H9 (cell line): ENCODE measurements around the gene CDK5R1. TPM values are rescaled to one million over a fixed set of nuclear protein-coding genes. Genes with fewer than 3 reads are reported as not detected.

ENCODE experiments used
- DNase-seq: peaks from one replicate; pipeline ENCODE4 v3.0.0-alpha.2; 2017
- H2AFZ ChIP-seq: one replicate; pipeline ENCODE4 v1.6.1; 2013; ENCODE audit warnings: mild to moderate bottlenecking, low read length, control low read depth, moderate library complexity
- H2AK5ac ChIP-seq: 2 replicates; pipeline ENCODE4 v1.6.1; 2013; ENCODE audit warnings: low read length, control low read depth, mixed read lengths; ENCODE audit not compliant: insufficient read length
- H2BK120ac ChIP-seq: one replicate; pipeline ENCODE4 v1.6.1; 2013; ENCODE audit warnings: low read depth, mild to moderate bottlenecking, low read length, control low read depth, inconsistent platforms; ENCODE audit not compliant: poor library complexity, severe bottlenecking
- H2BK12ac ChIP-seq: 2 replicates; pipeline ENCODE4 v1.6.1; 2013; ENCODE audit warnings: low read length, control low read depth, mixed read lengths, low read depth; ENCODE audit not compliant: insufficient read length
- H2BK15ac ChIP-seq: 2 replicates; pipeline ENCODE4 v1.6.1; 2013; ENCODE audit warnings: low read depth, low read length, control low read depth
- H2BK20ac ChIP-seq: one replicate; pipeline ENCODE4 v1.6.1; 2013; ENCODE audit warnings: low read depth, mild to moderate bottlenecking, low read length, control low read depth, inconsistent platforms; ENCODE audit not compliant: poor library complexity, severe bottlenecking
- H2BK5ac ChIP-seq: 2 replicates; pipeline ENCODE4 v1.6.1; 2013; ENCODE audit warnings: low read length, control low read depth, mixed read lengths; ENCODE audit not compliant: insufficient read length
- H3K14ac ChIP-seq: 2 replicates; pipeline ENCODE4 v1.6.1; 2013; ENCODE audit warnings: low read length, control low read depth; ENCODE audit not compliant: insufficient read depth
- H3K18ac ChIP-seq: 2 replicates; pipeline ENCODE4 v1.6.1; 2013; ENCODE audit warnings: low read depth, mild to moderate bottlenecking, mixed read lengths, low read length, control low read depth; ENCODE audit not compliant: insufficient read length
- H3K23ac ChIP-seq: 2 replicates; pipeline ENCODE4 v1.6.1; 2013; ENCODE audit warnings: low read length, control low read depth, mixed read lengths, low read depth; ENCODE audit not compliant: insufficient read length
- H3K23me2 ChIP-seq: 2 replicates; pipeline ENCODE4 v1.6.1; 2013; ENCODE audit warnings: low read depth, mild to moderate bottlenecking, mixed read lengths, low read length, control low read depth; ENCODE audit not compliant: insufficient read length, poor library complexity, severe bottlenecking
- H3K27ac ChIP-seq: 2 replicates; pipeline ENCODE4 v1.5.1; 2013; ENCODE audit warnings: low read length, control low read depth, mixed read lengths, low read depth; ENCODE audit not compliant: insufficient read length
- H3K27me3 ChIP-seq: 2 replicates; pipeline ENCODE4 v1.6.1; 2013; ENCODE audit warnings: low read length, control low read depth, inconsistent platforms; ENCODE audit not compliant: insufficient read depth
- H3K4ac ChIP-seq: 2 replicates; pipeline ENCODE4 v1.6.1; 2013; ENCODE audit warnings: low read depth, mild to moderate bottlenecking, control low read depth, inconsistent platforms, low read length, moderate library complexity
- H3K4me1 ChIP-seq: 2 replicates; pipeline ENCODE4 v1.6.1; 2013; ENCODE audit warnings: low read length, control low read depth, inconsistent platforms; ENCODE audit not compliant: insufficient read depth
- H3K4me2 ChIP-seq: 2 replicates; pipeline ENCODE4 v1.6.1; 2013; ENCODE audit warnings: low read length, control low read depth, mixed read lengths; ENCODE audit not compliant: insufficient read length, insufficient read depth
- H3K56ac ChIP-seq: 2 replicates; pipeline ENCODE4 v1.6.1; 2013; ENCODE audit warnings: low read depth, mild to moderate bottlenecking, mixed read lengths, low read length, control low read depth; ENCODE audit not compliant: insufficient read length
- H3K79me1 ChIP-seq: 2 replicates; pipeline ENCODE4 v1.6.1; 2013; ENCODE audit warnings: low read depth, mild to moderate bottlenecking, moderate library complexity, low read length, control low read depth, inconsistent platforms; ENCODE audit not compliant: insufficient read depth, poor library complexity, severe bottlenecking
- H3K79me2 ChIP-seq: 2 replicates; pipeline ENCODE4 v1.6.1; 2013; ENCODE audit warnings: low read length, control low read depth, inconsistent platforms; ENCODE audit not compliant: insufficient read depth
- H3K9ac ChIP-seq: 2 replicates; pipeline ENCODE4 v1.6.1; 2013; ENCODE audit warnings: low read length, control low read depth, mixed read lengths; ENCODE audit not compliant: insufficient read length; ENCODE audit errors: extremely low read depth
- H3K9me3 ChIP-seq: one replicate; pipeline ENCODE4 v1.6.1; 2013; ENCODE audit warnings: low read depth, low read length, inconsistent platforms; ENCODE audit not compliant: control insufficient read depth
- H3T11ph ChIP-seq: one replicate; pipeline ENCODE4 v1.6.1; 2013; ENCODE audit warnings: mild to moderate bottlenecking, low read length, control low read depth, inconsistent platforms
- H4K20me1 ChIP-seq: one replicate; pipeline ENCODE4 v1.6.1; 2013; ENCODE audit not compliant: control insufficient read depth, insufficient read length, insufficient read depth
- H4K5ac ChIP-seq: 2 replicates; pipeline ENCODE4 v1.6.1; 2013; ENCODE audit warnings: low read depth, mild to moderate bottlenecking, mixed read lengths, low read length, control low read depth; ENCODE audit not compliant: insufficient read length
- H4K8ac ChIP-seq: replicated peaks from 2 replicates; pipeline ENCODE4 v1.6.1; 2013; ENCODE audit warnings: low read length, control low read depth, mixed read lengths, low read depth; ENCODE audit not compliant: insufficient read length
- H4K91ac ChIP-seq: 2 replicates; pipeline ENCODE4 v1.6.1; 2013; ENCODE audit warnings: low read depth, mild to moderate bottlenecking, moderate library complexity, mixed read lengths, low read length, control low read depth; ENCODE audit not compliant: insufficient read length
- H3K27ac Mint-ChIP-seq, 3 experiments: 2 replicates in 2 of 3; 3 replicates in 1 of 3; pipeline ENCODE4 v1.8.0; 2020 to 2021; ENCODE audit warnings: mixed read lengths in 3 of 3, mild to moderate bottlenecking in 1 of 3, moderate library complexity in 1 of 3
- H3K27me3 Mint-ChIP-seq: 2 replicates; pipeline ENCODE4 v1.8.0; 2021; ENCODE audit warnings: low read depth, mild to moderate bottlenecking, moderate library complexity, mixed read lengths
- H3K36me3 Mint-ChIP-seq, 3 experiments: 2 replicates in 2 of 3; 3 replicates in 1 of 3; pipeline ENCODE4 v1.8.0; 2020 to 2021; ENCODE audit warnings: low read depth in 3 of 3, mixed read lengths in 3 of 3; ENCODE audit not compliant: insufficient read depth in 1 of 3
- H3K4me1 Mint-ChIP-seq, 2 experiments: 2 replicates each; pipeline ENCODE4 v1.8.0; 2020; ENCODE audit warnings: mixed read lengths in 2 of 2
- H3K4me3 Mint-ChIP-seq, 2 experiments: 2 replicates in 1 of 2; 3 replicates in 1 of 2; pipeline ENCODE4 v1.8.0; 2020 to 2021; ENCODE audit warnings: mild to moderate bottlenecking in 2 of 2, mixed read lengths in 2 of 2, moderate library complexity in 1 of 2
- H3K9me3 Mint-ChIP-seq, 2 experiments: 2 replicates in 1 of 2; 3 replicates in 1 of 2; pipeline ENCODE4 v1.8.0; 2020; ENCODE audit warnings: mild to moderate bottlenecking in 2 of 2, mixed read lengths in 2 of 2, moderate library complexity in 1 of 2
- WGBS: extraction: QIAGEN DNeasy Blood & Tissue Kit; methylation state at CpG from one replicate; pipeline ENCODE4 v1.1.7; 2013; ENCODE audit warnings: missing lambda C conversion rate, low lambda C conversion rate, mixed read lengths; ENCODE audit not compliant: insufficient read length; ENCODE audit errors: extremely low coverage; 5-methylcytosine and 5-hydroxymethylcytosine counted together
- total RNA-seq: library from RNA; stranded (reverse); gene quantifications from 2 replicates; pipeline ENCODE4 v1.2.1, GENCODE V29; 2021
- TF ChIP-seq, protein P1 (sequence below): fragments of 200-600 bp; sonication (generic); conservative IDR thresholded peaks from 3 replicates; pipeline ENCODE4 v1.8.0; 2021; ENCODE audit warnings: antibody characterized with exemption, mild to moderate bottlenecking

The CDK5R1 gene
- total RNA-seq, 1 experiment from 2014 or later = 11.4 TPM

DNA sequence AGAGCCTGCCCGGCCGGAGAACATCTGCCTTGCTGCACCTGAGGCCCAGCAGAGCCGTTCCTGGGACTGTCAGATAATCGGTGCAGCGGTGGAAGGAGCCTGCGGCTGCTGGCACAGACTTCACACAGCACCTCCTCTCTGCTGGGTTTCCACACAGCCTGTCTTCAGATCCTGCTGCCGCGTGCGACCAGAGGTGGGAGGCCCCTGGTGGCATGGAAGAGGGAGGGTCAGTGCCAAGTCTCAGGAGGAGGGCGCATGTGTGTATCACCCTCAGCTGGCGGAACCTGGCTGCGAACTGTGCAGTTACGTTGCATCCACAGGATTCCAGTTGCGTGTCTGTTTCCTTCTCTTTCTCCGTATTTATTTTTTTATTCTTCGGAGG is 3.3 kb downstream of the CDK5R1 start:
- no peak overlapping the region for H3T11ph ChIP-seq

More for the DNA sequence above, 3.3 kb downstream of the CDK5R1 start:
- Histone ChIP-seq H3K4ac (no peak overlapping the region), H3K27ac (no peak overlapping the region), H3K9me3 (no peaks in the 10 kb centered on the region), H4K5ac (no peak overlapping the region), H3K14ac (no peak overlapping the region), H3K18ac (no peak overlapping the region), H4K91ac (no peak overlapping the region), H3K79me1 (peaks cover 3% of the 10 kb centered on the region), H3K4me1 (peaks cover 5% of the 10 kb centered on the region; the same call in 1 of the 2 replicates), H2BK20ac (no peak overlapping the region), H3K79me2 (no peaks in the 10 kb centered on the region), H2AK5ac (no peak overlapping the region), H3K23me2 (peaks cover 12% of the 10 kb centered on the region), H3K4me2 (no peak overlapping the region), H2BK15ac (no peak overlapping the region), H3K56ac (no peak overlapping the region), H2BK5ac (no peak overlapping the region), H4K20me1 (no peaks in the 10 kb centered on the region), H2BK12ac (no peak overlapping the region), H2AFZ (no peak overlapping the region), H4K8ac (no peak overlapping the region), H3K27me3 (no peaks in the 10 kb centered on the region), H2BK120ac (no peak overlapping the region), H3K9ac (no peak overlapping the region), H3K23ac (no peak overlapping the region)
- peak overlapping the region in 1 of 2 experiments; percentile 35; a peak in 2 of 5 replicates for H3K4me3 Mint-ChIP-seq
- H3K36me3 Mint-ChIP-seq = peaks cover 15 to 27% (median 23%) of the 10 kb centered on the region in 3 experiments
- H3K4me1 Mint-ChIP-seq = peaks cover 47 to 60% of the 10 kb centered on the region in 2 experiments
- WGBS = no CpG with 5 or more reads among the region's 16 CpGs
- TF ChIP-seq, protein P1, sequence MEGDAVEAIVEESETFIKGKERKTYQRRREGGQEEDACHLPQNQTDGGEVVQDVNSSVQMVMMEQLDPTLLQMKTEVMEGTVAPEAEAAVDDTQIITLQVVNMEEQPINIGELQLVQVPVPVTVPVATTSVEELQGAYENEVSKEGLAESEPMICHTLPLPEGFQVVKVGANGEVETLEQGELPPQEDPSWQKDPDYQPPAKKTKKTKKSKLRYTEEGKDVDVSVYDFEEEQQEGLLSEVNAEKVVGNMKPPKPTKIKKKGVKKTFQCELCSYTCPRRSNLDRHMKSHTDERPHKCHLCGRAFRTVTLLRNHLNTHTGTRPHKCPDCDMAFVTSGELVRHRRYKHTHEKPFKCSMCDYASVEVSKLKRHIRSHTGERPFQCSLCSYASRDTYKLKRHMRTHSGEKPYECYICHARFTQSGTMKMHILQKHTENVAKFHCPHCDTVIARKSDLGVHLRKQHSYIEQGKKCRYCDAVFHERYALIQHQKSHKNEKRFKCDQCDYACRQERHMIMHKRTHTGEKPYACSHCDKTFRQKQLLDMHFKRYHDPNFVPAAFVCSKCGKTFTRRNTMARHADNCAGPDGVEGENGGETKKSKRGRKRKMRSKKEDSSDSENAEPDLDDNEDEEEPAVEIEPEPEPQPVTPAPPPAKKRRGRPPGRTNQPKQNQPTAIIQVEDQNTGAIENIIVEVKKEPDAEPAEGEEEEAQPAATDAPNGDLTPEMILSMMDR = no peak; the same call in 2 of the 3 replicates
- H3K27me3 Mint-ChIP-seq = no peaks in the 10 kb centered on the region; the same call in 1 of the 2 replicates
- 0 out of 7 replicates have a peak overlapping the region, but pooled peaks of 1 of the 3 experiments have one; percentile 72 for H3K27ac Mint-ChIP-seq
- peak; percentile 58 for DNase-seq
- no peaks in the 10 kb centered on the region; a peak in 1 of 5 replicates for H3K9me3 Mint-ChIP-seq
